GM12878 (cell line): Measurements from ENCODE around the gene SLC12A5. TPM values are rescaled to one million over a fixed set of nuclear protein-coding genes. Genes with fewer than 3 reads are reported as not detected.
A peak's percentile ranks its signal among the peaks of the same experiment; 100 is the strongest.

ENCODE experiments used
- ATAC-seq: fragments of 200-7000 bp; cut with Tn5 transposase; 3 replicates; pipeline ENCODE4 v1.9.1; 2020; ENCODE audit warnings: mild to moderate bottlenecking, moderate library complexity
- BruUV-seq: library from RNA; stranded (reverse); fragments of 400-500 nt; replicated peaks from 2 replicates; lab custom pipeline; 2021; lab: Mats Ljungman, UMichigan
- CTCF ChIA-PET: fragments of 300-600 bp; sonication (Branson Sonifier 250); formaldehyde crosslinking; extraction: SDS; loops from one replicate; lab custom pipeline; 2021; ENCODE audit warnings: inconsistent platforms; lab: Yijun Ruan, JAX
- POLR2A ChIA-PET: fragments of 350-600 bp; formaldehyde crosslinking; extraction: SDS; loops from one replicate; lab custom pipeline; 2021; ENCODE audit warnings: inconsistent platforms; lab: Charles Lee
- RAD21 ChIA-PET: fragments of 300-600 bp; sonication (Branson Sonifier 250); formaldehyde crosslinking; loops from one replicate; lab custom pipeline; 2023; ENCODE audit warnings: antibody characterized with exemption; ENCODE audit not compliant: unreplicated experiment; lab: Charles Lee
- SMC1A ChIA-PET: fragments of 300-600 bp; sonication (Branson Sonifier 250); formaldehyde crosslinking; loops from one replicate; lab custom pipeline; 2023; ENCODE audit not compliant: unreplicated experiment, uncharacterized antibody; lab: Charles Lee
- DNase-seq: peaks from one replicate; pipeline ENCODE4 v3.0.0-alpha.2; 2011; ENCODE audit warnings: low read depth, low spot score
- FAIRE-seq: peaks from 3 replicates; lab custom pipeline; 2011; peaks lifted over from hg19 to GRCh38; lab: Jason Lieb, UNC
- H2AFZ ChIP-seq: 2 replicates; pipeline ENCODE4 v1.6.0; 2011; ENCODE audit warnings: low read depth, low read length, control low read depth; ENCODE audit not compliant: control insufficient read depth
- H3K27ac ChIP-seq: 2 replicates; pipeline ENCODE4 v1.5.1; 2011; ENCODE audit warnings: control low read depth; ENCODE audit not compliant: control insufficient read depth, insufficient read depth
- H3K27me3 ChIP-seq, 2 experiments: replicated peaks in 1 of 2; 2 replicates each; pipeline versions ENCODE4 v1.6.0 to v1.6.1; 2011; ENCODE audit warnings: low read length in 1 of 2; ENCODE audit not compliant: control insufficient read depth in 2 of 2, insufficient read depth in 2 of 2
- H3K36me3 ChIP-seq, 2 experiments: 2 replicates each; pipeline ENCODE4 v1.5.1; 2011; ENCODE audit warnings: low read length in 1 of 2; ENCODE audit not compliant: control insufficient read depth in 2 of 2, insufficient read depth in 2 of 2
- H3K4me1 ChIP-seq: 2 replicates; pipeline ENCODE4 v1.6.1; 2011; ENCODE audit warnings: mild to moderate bottlenecking, low read length, moderate library complexity, mixed read lengths; ENCODE audit not compliant: control insufficient read depth, insufficient read depth
- H3K4me2 ChIP-seq: 2 replicates; pipeline ENCODE4 v1.6.0; 2011; ENCODE audit warnings: control low read depth; ENCODE audit not compliant: control insufficient read depth, insufficient read depth
- H3K4me3 ChIP-seq: fragments of 200-600 bp; sonication (generic); 2 replicates; pipeline ENCODE4 v1.5.1; 2016
- H3K79me2 ChIP-seq: 2 replicates; pipeline ENCODE4 v1.6.0; 2011; ENCODE audit warnings: low read length; ENCODE audit not compliant: control insufficient read depth, insufficient read depth
- H3K9ac ChIP-seq: 2 replicates; pipeline ENCODE4 v1.8.0; 2011; ENCODE audit warnings: low read length, control low read depth, mixed read lengths; ENCODE audit not compliant: control insufficient read depth, insufficient read depth
- H3K9me3 ChIP-seq: replicated peaks from 3 replicates; pipeline ENCODE4 v1.5.1; 2011; ENCODE audit warnings: mild to moderate bottlenecking, low read length; ENCODE audit not compliant: control insufficient read depth, insufficient read depth
- H4K20me1 ChIP-seq: 2 replicates; pipeline ENCODE4 v1.6.0; 2011; ENCODE audit not compliant: control insufficient read depth, insufficient read depth
- BRCA1 ChIP-seq: IDR thresholded peaks from 2 replicates; pipeline ENCODE4 v1.6.1; 2011; ENCODE audit warnings: low read depth, low read length, improper control_type of control experiment
- ESRRA ChIP-seq: IDR thresholded peaks from 2 replicates; pipeline ENCODE4 v1.6.1; 2012; ENCODE audit warnings: mild to moderate bottlenecking, low read length, improper control_type of control experiment
- HCFC1 ChIP-seq: fragments of 150-350 bp; IDR thresholded peaks from 2 replicates; pipeline ENCODE4 v1.6.1; 2014; ENCODE audit warnings: low read length
- PBX3 ChIP-seq: IDR thresholded peaks from 2 replicates; pipeline ENCODE4 v1.6.1; 2011; ENCODE audit warnings: mild to moderate bottlenecking, low read depth, low read length, moderate library complexity; ENCODE audit not compliant: insufficient replicate concordance
- ZNF217 ChIP-seq: fragments of 450-650 bp; IDR thresholded peaks from 2 replicates; pipeline ENCODE4 v1.6.1; 2017; ENCODE audit warnings: antibody characterized with exemption, mild to moderate bottlenecking
- WGBS: methylation state at CpG from one replicate; pipeline ENCODE4 v1.1.6; 2016; ENCODE audit warnings: low lambda C conversion rate; ENCODE audit not compliant: insufficient replicate concordance, insufficient coverage; ENCODE audit errors: missing lambda C conversion rate; 5-methylcytosine and 5-hydroxymethylcytosine counted together
- in situ Hi-C: fragments of 300-500 bp; cut with MboI; formaldehyde crosslinking; loops from 9 replicates; pipeline ENCODE4 v1.14.3; 2018; ENCODE audit warnings: mixed read lengths
- intact Hi-C: fragments of 100-400 bp; cut with micrococcal nuclease; formaldehyde crosslinking; loops from one replicate; pipeline ENCODE4 v1.14.2; 2022; ENCODE audit not compliant: unreplicated experiment
- polyA plus RNA-seq, 11 experiments: library from polyadenylated mRNA; depleted of rRNA in 4 of 11; unstranded in 6 of 11; stranded (reverse) in 5 of 11; fragments of >200 nt; fragmentation: Nextera tagmentation in 4 of 11; fragmentation: Illumina TruSeq in 1 of 11; extraction: Ambion mirVana in 4 of 11; extraction: Trizol in 1 of 11; gene quantifications; 1 replicate in 1 of 11; 2 replicates in 10 of 11; pipeline versions ENCODE4 v1.2.1 to v1.2.3, GENCODE V29; 2011 to 2016; ENCODE audit warnings: inconsistent platforms in 2 of 11, missing spikeins in 2 of 11, low read depth in 1 of 11
- total RNA-seq, 4 experiments: library from RNA; depleted of rRNA in 3 of 4; stranded (reverse); fragments of >200 nt in 3 of 4; fragmentation: Illumina TruSeq in 1 of 4; extraction: Trizol in 1 of 4; gene quantifications; 2 replicates each; pipeline versions ENCODE4 v1.2.1 to v1.2.3, GENCODE V29; 2013 to 2021
- TF ChIP-seq, protein P1 (sequence below): IDR thresholded peaks from 2 replicates; pipeline ENCODE4 v1.6.1; 2012; ENCODE audit warnings: low read depth, low read length, improper control_type of control experiment

Gene SLC12A5
- total and polyA plus RNA-seq, 10 of the 15 experiments (the other 5 are each of a cell fraction or from before 2014, with no cell fraction given), result 0.26 to 2.7 (median 1.2) TPM

DNA sequence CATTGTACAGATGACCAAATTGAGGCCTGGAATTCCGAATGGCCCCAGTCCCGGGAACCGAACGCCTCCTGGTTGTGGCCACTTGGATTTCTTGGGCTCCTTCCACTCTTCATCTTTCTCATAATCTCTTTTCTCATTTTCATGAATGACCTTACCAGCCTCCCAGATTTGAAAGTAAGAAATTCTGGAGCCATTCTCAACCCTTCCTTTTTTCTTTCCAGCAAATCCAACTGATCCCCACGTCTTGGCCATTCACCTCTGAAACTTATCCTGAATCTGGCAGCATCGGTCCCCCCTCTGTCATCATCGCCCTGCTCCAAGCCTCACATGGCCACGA, 5.9 kb upstream of the SLC12A5 start:
- H3K27ac ChIP-seq, result no peak overlapping the region
- FAIRE-seq (no peak), ATAC-seq (no peak), DNase-seq (no peak)
- RAD21 ChIA-PET, result interaction anchor here (0.9 to 1.6 kb wide), 9 partner anchors 9 to 276 kb away, joined by 3 to 11 read pairs (median 5); no protein-coding TSS in a partner anchor
- SMC1A ChIA-PET, result interaction anchor here (1.1 to 2.9 kb wide), 7 partner anchors 63 to 326 kb away, joined by 3 to 11 read pairs (median 4); no protein-coding TSS in a partner anchor
- 0 out of 2 replicates have a peak overlapping the region, but pooled peaks have one; percentile 70 for H3K4me2 ChIP-seq
- no TSS peak for BruUV-seq
- intact Hi-C loops, result loop anchor here (1.0 to 2.0 kb wide), 2 partner anchors 64 to 110 kb away; no protein-coding TSS in a partner anchor
- TF ChIP-seq ESRRA, result no peak
- no peak for TF ChIP-seq HCFC1
- no peak for TF ChIP-seq ZNF217
- TF ChIP-seq, protein P1, sequence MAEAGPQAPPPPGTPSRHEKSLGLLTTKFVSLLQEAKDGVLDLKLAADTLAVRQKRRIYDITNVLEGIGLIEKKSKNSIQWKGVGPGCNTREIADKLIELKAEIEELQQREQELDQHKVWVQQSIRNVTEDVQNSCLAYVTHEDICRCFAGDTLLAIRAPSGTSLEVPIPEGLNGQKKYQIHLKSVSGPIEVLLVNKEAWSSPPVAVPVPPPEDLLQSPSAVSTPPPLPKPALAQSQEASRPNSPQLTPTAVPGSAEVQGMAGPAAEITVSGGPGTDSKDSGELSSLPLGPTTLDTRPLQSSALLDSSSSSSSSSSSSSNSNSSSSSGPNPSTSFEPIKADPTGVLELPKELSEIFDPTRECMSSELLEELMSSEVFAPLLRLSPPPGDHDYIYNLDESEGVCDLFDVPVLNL, result no peak
- TF ChIP-seq BRCA1, result no peak
- TF ChIP-seq PBX3, result no peak
- H2AFZ ChIP-seq, result no peak overlapping the region
- WGBS, result 19% methylated on average over 8 of the region's 8 CpGs
- H3K9me3 ChIP-seq, result no peaks in the 10 kb centered on the region
- H3K27me3 ChIP-seq, result peaks cover 2 to 4% of the 10 kb centered on the region in 2 experiments; a peak in 2 of 4 replicates
- no peak overlapping the region for H3K9ac ChIP-seq
- no peak overlapping the region for H3K4me3 ChIP-seq
- POLR2A ChIA-PET, result interaction anchor here (0.7 kb wide), 1 partner anchor 93 kb away, joined by 6 read pairs; no protein-coding TSS in a partner anchor
- in situ Hi-C loops, result no loop called here
- H3K36me3 ChIP-seq, result no peaks in the 10 kb centered on the region
- no peaks in the 10 kb centered on the region for H4K20me1 ChIP-seq
- no peaks in the 10 kb centered on the region for H3K4me1 ChIP-seq
- CTCF ChIA-PET, result interaction anchor here (0.6 to 2.6 kb wide), 28 partner anchors 9 to 384 kb away, joined by 3 to 16 read pairs (median 5); partner anchors contain the start of gene ELMO2
- no peaks in the 10 kb centered on the region for H3K79me2 ChIP-seq
